HG02759 (cell line): ENCODE results near the gene KLHL35.
"Not testable (repeated sequence)": the region's sequence is repeated elsewhere in the genome, so short reads cannot be mapped to it uniquely, and the experiment has no call there.

Source experiments
- ATAC-seq: cut with Tn5 transposase; IDR thresholded peaks from one replicate; pipeline ENCODE4 v1.9.1; 2021; ENCODE audit warnings: mild to moderate bottlenecking, moderate library complexity; ENCODE audit not compliant: unreplicated experiment

Gene KLHL35

DNA sequence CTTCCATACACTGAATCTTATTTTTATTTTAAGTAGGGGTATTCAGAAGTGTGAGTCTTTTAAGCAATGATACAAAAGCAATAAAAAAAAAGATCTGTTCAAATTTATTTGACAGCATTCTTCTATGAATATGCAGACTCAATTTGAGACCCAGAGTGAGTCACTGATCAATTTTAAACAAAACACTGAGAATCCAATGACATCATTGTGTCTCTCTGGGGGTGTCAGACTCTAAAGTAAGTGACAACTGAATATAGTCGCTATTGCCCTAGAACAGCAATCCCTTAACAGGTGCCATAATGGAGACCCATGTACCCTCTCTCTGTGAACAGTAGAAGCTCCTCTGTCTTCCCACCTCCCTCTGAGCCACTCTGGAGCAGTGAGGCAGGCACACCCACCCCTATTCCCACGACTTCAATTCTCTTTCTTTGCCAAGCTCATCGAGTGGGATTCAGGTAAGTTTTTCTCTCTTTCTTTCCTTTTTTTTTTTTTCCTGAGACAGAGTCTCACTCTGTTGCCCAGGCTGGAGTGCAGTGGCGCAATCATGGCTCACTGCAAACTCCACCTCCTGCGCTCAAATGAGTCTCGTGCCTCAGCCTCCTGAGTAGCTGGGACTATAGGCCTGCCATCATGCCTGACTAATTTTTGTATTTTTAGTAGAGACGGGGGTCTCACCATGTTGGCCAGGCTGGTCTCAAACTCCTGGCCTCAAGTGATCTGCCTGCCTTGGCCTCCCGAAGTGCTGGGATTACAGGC, 38.7 kb downstream of the KLHL35 start:
- no peak for ATAC-seq

- no peak for ATAC-seq
Observed at GRCh38 chr11:75389925-75390324, 43.1 kb downstream of the KLHL35 start.

- no peak for ATAC-seq
Observed at GRCh38 chr11:75389276-75389605, 43.8 kb downstream of the KLHL35 start.

- peak; percentile 45 for ATAC-seq
Observed at GRCh38 chr11:75388386-75389275, 44.4 kb downstream of the KLHL35 start.

DNA sequence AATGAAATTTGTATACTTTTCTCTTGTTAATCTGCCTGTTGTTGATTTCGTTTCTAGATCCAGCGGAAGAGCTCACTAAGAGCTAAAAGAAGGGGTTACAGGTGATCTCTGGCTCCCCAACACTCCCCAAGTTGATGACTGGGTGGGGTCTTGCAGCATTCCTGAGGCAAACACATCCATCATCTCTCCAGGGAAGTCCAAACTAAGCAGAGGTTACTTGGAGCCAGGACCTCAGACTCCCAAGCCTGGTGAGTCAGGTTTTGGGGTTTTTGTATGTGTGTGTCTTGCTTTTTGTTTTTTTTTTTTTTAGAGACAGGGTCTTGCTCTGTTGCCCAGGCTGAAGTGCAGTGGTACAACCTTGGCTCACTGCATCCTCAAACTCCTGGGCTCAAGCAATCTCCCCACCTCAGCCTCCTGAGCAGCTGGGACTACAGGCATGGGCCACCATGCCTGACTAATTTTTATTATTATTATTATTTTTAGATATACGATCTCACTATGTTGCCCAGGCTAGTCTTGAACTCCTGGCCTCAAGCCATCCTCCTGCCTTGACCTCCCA, 45.2 kb downstream of the KLHL35 start:
- ATAC-seq: no peak

GRCh38 chr11:75386942-75387630, 45.9 kb downstream of the KLHL35 start:
- ATAC-seq: no peak

GRCh38 chr11:75384438-75385080, 48.4 kb downstream of the KLHL35 start:
- no peak for ATAC-seq

GRCh38 chr11:75383246-75383645, 49.8 kb downstream of the KLHL35 start:
- ATAC-seq: no peak

DNA sequence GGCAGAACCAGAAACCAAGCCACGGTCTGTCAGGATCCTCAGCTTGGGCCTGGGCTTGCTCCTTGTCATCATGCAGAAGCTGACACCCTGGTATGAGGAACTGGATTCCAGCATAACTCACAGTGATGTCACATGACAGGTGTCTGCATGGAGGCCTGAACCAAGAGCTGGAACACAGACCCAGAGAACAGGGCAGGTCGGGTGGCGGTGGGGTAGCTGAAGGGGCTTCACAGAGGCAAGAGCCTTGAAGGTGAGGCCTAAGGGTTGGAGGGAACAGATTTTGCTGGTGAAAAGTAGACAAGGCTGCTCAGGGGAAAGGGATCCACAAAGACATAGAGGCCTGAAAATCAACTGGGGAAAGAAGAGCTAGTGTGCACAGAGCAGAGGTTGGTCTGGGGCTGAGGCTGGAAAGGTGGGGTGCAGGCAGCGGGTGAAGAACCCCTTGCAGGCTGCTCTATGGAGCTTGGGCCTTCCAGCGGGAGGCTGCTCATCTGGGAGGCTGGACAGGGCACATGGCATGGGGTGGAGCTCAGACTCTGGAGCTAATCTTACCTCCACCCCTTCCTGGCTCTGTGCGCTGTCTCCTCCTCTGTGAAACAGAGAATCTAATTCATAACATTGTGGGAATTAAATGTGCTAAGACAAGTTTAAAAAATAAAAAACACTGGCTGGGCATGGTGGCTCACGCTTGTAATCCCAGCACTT, 52.1 kb downstream of the KLHL35 start:
- ATAC-seq: no peak

DNA sequence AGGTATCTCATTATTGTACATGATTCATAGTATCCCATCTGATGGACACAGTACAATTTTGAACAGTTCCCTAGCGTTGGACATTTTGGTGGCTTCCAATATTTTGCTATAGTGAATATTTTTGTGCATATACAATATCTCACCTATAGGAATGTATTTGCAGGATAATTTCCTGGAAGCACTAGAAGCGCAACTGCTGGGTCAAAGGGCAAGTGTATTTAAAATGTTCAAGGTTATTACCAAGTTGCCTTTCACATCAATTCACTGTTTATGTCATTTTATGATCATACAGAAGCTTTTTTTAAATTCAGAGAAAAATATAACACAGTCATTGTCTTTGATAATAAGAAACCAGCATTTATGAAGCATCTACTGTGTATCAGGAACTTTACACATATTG, 52.8 kb downstream of the KLHL35 start:
- ATAC-seq: no peak

- ATAC-seq: not testable (repeated sequence)
Observed at GRCh38 chr11:75378776-75379175, 54.2 kb downstream of the KLHL35 start.

DNA sequence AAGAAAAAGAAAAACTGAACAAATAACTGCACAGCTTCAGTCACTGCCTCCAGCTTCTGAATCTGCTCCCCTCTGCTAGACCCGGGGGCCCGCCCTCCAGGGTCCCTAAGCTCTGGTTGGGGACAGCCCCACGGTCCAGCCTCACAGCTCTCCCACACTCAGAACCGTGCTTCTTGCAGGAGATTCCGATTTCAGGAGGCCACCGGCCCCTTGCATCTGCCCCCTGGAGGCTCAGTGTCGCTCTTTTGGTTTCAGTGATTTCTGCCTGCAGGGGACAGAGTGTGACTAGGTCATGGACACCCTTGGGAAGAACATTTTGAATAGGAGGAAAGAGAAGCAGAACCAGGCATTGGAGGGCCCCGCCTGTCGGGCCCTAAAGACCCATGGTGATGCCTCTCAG, 56.8 kb downstream of the KLHL35 start:
- ATAC-seq: no peak

GRCh38 chr11:75375626-75376025, 57.4 kb downstream of the KLHL35 start:
- ATAC-seq: no peak

- no peak for ATAC-seq
Observed at GRCh38 chr11:75374646-75375045, 58.4 kb downstream of the KLHL35 start.

GRCh38 chr11:75373201-75373600, 59.8 kb downstream of the KLHL35 start:
- ATAC-seq: no peak
